PC-3 (cell line): ENCODE data around the gene LSP1.

Experiments
- CTCF ChIP-seq: fragments of 300-600 bp; sonication (generic); conservative IDR thresholded peaks from 2 replicates; pipeline ENCODE4 v1.5.1; 2017; ENCODE audit warnings: antibody characterized with exemption, low read depth, mild to moderate bottlenecking, low read length
- EZH2 ChIP-seq: fragments of 300-600 bp; sonication (generic); IDR thresholded peaks from one replicate; pipeline ENCODE4 v1.6.1; 2017; ENCODE audit warnings: antibody characterized with exemption, mild to moderate bottlenecking, low read length; ENCODE audit not compliant: unreplicated experiment

DNA sequence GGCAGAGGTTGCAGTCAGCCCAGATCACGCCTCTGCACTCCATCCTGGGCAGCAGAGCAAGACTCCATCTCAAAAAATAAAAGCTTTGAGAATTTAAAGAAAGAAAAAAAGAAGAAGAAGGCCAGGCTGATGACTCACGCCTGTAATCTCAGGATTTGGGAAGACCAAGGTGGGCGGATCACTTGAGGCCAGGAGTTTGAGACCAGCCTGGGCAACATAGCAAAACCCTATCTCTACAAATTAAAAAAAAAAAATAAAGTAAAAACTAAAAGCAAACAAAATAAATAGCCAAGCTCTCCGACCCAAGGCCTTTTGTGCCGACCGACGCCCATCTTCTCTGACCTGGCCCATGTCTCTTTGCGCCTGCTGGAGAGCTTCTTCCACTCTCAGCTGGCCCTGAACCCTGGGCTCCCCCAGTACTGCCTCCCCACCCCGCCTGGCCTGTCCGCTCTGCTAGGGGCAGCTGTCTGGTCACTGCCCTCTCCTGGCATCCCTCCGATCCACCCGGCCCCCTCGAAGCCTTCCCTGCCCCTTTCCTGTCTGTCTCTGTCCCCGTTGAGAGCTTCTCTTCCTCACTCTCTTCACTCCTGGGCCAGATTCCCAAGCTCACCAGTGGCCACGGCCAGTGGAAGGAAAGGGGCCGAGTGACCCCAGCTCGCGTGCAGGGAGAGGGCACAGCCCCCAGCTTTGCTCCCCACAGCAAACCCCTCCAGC, 4.8 kb upstream of the LSP1 start:
- TF ChIP-seq CTCF = no peak
- no peak for TF ChIP-seq EZH2
